HG03469 (cell line): Measurements from ENCODE around the gene PRKRA.
A peak's percentile ranks its signal among the peaks of the same experiment; 100 is the strongest.
"Not testable (repeated sequence)": the region's sequence is repeated elsewhere in the genome, so short reads cannot be mapped to it uniquely, and the experiment has no call there.

Source experiments
- ATAC-seq: cut with Tn5 transposase; IDR thresholded peaks from one replicate; pipeline ENCODE4 v1.9.1; 2021; ENCODE audit warnings: mild to moderate bottlenecking, moderate library complexity, moderate number of reproducible peaks; ENCODE audit not compliant: unreplicated experiment

PRKRA gene

GRCh38 chr2:178469219-178469849 is 18.4 kb upstream of the PRKRA start:
- no peak for ATAC-seq

- no peak for ATAC-seq
Measured at GRCh38 chr2:178457390-178457886, 6.5 kb upstream of the PRKRA start.

- ATAC-seq: no peak
Measured at GRCh38 chr2:178455947-178456346, 5.0 kb upstream of the PRKRA start.

GRCh38 chr2:178452870-178453269 is 1.9 kb upstream of the PRKRA start:
- ATAC-seq: no peak

DNA sequence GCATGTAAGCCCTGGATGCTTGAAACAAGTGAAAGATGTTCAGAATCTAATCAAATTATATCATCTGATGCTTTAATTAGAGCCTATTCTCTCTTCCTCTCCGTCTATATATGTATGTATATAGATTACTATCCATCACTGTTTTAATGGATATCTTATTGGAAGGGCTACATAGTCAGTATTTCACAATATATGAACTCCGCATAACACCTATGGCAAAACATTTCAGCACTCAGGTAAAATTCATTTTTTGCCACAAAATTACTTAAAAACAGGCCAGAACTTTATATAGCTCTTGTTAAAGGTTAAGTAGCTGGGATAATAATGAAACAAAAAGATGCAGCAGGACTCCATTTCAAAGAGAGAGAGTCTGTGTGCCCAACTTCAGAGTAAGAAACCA is 1.4 kb upstream of the PRKRA start:
- no peak for ATAC-seq

GRCh38 chr2:178450524-178450773 is 526 bp downstream of the PRKRA start:
- peak; percentile 32 for ATAC-seq

- ATAC-seq: peak; percentile 4
Measured at GRCh38 chr2:178449700-178450523, 1.1 kb downstream of the PRKRA start.

GRCh38 chr2:178448968-178449661 is 1.9 kb downstream of the PRKRA start:
- ATAC-seq: no peak

DNA sequence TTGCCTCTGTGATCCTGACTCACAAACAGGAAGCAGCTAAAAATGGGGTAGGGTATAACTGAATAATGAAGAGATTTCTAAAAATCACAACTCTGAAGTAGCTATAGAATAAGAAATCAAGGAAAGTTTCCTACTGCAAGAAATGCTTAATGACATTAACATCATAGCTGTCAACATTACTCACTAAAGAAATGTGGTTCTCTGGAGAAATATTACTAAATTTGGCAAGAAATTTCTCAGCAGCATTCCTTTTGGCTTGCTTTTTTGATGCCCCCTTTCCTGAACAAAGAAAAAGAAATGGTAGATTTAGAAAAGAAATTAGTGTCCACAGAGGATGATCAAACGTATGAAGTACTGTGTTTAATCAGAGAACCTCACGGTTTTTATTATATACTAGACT is 9.5 kb downstream of the PRKRA start:
- ATAC-seq: no peak

GRCh38 chr2:178436662-178437061 is 14.3 kb downstream of the PRKRA start:
- no peak for ATAC-seq

DNA sequence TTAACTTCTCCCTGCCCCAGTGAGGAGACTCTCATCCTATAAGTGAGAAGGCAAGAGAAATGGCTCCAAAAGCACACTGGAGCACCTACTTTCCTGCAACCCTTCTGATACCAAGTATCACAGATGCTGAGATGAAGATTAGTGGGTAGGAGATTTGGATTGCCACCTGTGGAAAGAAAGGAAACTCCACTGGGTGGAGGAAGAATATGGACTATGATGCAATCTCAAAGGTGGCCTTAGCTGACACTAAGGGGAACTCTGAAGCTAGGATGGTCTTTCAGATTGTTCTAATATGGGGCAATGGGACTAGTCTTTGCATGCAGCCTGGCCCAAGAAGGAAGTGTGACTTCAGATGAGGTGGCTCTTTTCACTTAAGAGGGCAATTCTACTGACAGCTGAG is 21.6 kb downstream of the PRKRA start:
- ATAC-seq: no peak

- no peak for ATAC-seq
Measured at GRCh38 chr2:178428396-178428806, 22.6 kb downstream of the PRKRA start.

- no peak for ATAC-seq
Measured at GRCh38 chr2:178427458-178427857, 23.5 kb downstream of the PRKRA start.

DNA sequence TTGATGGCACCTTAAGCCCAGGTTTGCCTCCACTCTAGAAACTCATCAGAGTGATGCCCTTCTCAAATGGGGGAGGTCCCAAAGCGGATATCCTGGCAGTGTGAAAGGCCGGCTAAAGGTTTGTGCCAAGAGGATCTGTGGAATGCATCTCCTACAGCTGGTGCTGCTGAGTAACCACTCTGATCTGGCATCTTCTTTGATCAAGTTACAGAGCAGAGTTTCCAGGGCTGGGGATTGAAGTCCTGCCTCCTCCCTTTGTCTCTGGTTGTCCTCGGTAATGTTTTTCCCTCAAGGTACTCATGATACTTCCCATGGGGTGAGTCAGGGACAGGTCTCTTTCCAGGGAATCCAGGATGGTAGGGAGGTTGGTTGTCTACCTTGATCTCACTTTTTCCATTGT is 24.6 kb downstream of the PRKRA start:
- no peak for ATAC-seq

- ATAC-seq: no peak
Measured at GRCh38 chr2:178425255-178425827, 25.6 kb downstream of the PRKRA start.

- not testable (repeated sequence) for ATAC-seq
Measured at GRCh38 chr2:178423746-178424145, 27.2 kb downstream of the PRKRA start.

DNA sequence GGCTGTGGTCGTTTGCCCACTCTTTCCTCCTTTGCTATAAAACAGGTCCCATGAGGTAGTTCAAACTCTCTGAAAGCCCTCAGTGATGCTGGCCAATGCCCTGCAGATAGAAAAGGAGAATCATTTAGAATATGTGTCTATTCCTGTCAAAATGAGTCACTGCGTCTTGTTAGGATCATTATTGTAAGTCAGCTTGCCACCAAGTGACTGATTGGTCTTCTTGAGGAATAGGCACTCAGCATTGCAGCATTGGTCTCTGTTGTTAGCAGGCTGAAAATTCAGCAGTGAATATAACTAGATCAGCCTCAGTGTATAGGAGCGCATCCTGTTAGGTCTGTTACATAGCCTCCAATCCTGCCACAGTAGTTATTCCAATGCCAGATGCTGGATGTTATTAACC is 28.9 kb downstream of the PRKRA start:
- ATAC-seq: no peak

GRCh38 chr2:178420463-178420999 is 30.4 kb downstream of the PRKRA start:
- ATAC-seq: no peak

DNA sequence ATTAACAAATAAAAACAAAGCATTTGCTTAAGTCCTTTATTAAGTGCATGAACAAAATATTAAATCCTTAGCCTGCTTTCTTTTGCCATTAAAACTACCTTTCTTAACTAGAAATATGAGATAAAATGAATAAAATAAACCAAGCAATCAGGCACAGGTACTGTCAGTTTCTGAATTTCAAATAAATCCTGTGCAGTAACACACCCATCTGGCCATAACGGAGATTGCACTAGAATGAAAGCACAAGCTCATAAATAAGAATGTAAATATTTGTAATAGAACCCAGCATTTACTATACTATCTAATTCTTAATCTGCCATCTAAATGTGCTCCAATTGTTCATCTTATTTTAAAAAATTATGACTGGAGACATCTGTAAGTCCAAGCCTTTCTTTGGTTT is 31.9 kb downstream of the PRKRA start:
- no peak for ATAC-seq

DNA sequence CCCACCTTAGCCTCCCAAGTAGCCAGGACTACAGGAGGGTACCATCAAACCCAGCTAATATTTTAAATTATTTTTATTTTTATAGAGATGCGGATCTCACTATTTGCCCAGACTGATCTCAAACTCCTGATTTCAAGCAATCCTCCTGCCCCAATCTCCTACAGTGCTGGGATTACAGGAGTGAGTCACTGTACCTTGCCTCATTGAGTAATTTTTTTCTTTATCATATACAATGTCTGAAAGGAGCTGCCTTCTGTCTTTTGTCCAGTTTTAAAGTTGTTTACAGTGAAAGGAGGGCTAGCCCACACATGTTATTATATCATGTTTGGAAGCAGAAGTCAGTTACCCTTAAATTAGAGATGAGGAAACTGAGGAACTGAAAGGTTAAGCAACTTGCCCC is 32.5 kb downstream of the PRKRA start:
- ATAC-seq: no peak

- no peak for ATAC-seq
Measured at GRCh38 chr2:178417916-178418315, 33.1 kb downstream of the PRKRA start.
